Trophoblast cell (in vitro differentiated cells and primary cell): ENCODE results near the gene PRKCE.

Experiments
- DNase-seq, 2 donors: peaks; one replicate each; pipeline ENCODE4 v3.0.0-alpha.2; 2016
- H2AFZ ChIP-seq: 2 replicates; pipeline ENCODE4 v1.6.1; 2013; ENCODE audit warnings: low read length, moderate library complexity, mild to moderate bottlenecking; ENCODE audit not compliant: insufficient read depth, poor library complexity
- H2AK5ac ChIP-seq: 2 replicates; pipeline ENCODE4 v1.6.1; 2013; ENCODE audit warnings: mild to moderate bottlenecking, low read length
- H2BK120ac ChIP-seq: 2 replicates; pipeline ENCODE4 v1.6.1; 2013; ENCODE audit warnings: low read length, mild to moderate bottlenecking, moderate library complexity; ENCODE audit not compliant: insufficient read depth, poor library complexity
- H2BK12ac ChIP-seq: 2 replicates; pipeline ENCODE4 v1.6.1; 2013; ENCODE audit warnings: mild to moderate bottlenecking, low read length, moderate library complexity
- H2BK5ac ChIP-seq: 2 replicates; pipeline ENCODE4 v1.6.1; 2013; ENCODE audit warnings: low read length, low read depth, moderate library complexity, mild to moderate bottlenecking; ENCODE audit not compliant: poor library complexity
- H3K14ac ChIP-seq: 2 replicates; pipeline ENCODE4 v1.6.1; 2013; ENCODE audit warnings: mild to moderate bottlenecking, low read length
- H3K18ac ChIP-seq: 2 replicates; pipeline ENCODE4 v1.6.1; 2013; ENCODE audit warnings: mild to moderate bottlenecking, low read length
- H3K23ac ChIP-seq: 2 replicates; pipeline ENCODE4 v1.6.1; 2013; ENCODE audit warnings: low read length
- H3K27ac ChIP-seq: 2 replicates; pipeline ENCODE4 v1.5.1; 2013; ENCODE audit warnings: low read depth, mild to moderate bottlenecking, inconsistent platforms, low read length, moderate library complexity
- H3K27me3 ChIP-seq: 2 replicates; pipeline ENCODE4 v1.6.1; 2013; ENCODE audit warnings: inconsistent platforms, mild to moderate bottlenecking, low read length, moderate library complexity; ENCODE audit not compliant: insufficient read depth
- H3K36me3 ChIP-seq, 2 experiments: 1 replicate in 1 of 2; 2 replicates in 1 of 2; pipeline ENCODE4 v1.6.1; 2013; ENCODE audit warnings: low read length in 2 of 2, mild to moderate bottlenecking in 2 of 2, moderate library complexity in 1 of 2; ENCODE audit not compliant: insufficient read depth in 2 of 2, control insufficient read depth in 1 of 2
- H3K4ac ChIP-seq: 2 replicates; pipeline ENCODE4 v1.6.1; 2013; ENCODE audit warnings: low read depth, mild to moderate bottlenecking, low read length, moderate library complexity
- H3K4me1 ChIP-seq, 2 experiments: 1 replicate in 1 of 2; 2 replicates in 1 of 2; pipeline ENCODE4 v1.6.1; 2013; ENCODE audit warnings: low read length in 2 of 2, mild to moderate bottlenecking in 2 of 2, moderate library complexity in 1 of 2; ENCODE audit not compliant: insufficient read depth in 2 of 2, control insufficient read depth in 1 of 2
- H3K4me2 ChIP-seq: 2 replicates; pipeline ENCODE4 v1.6.1; 2013; ENCODE audit warnings: inconsistent platforms, mild to moderate bottlenecking, low read length, moderate library complexity
- H3K4me3 ChIP-seq: 2 replicates; pipeline ENCODE4 v1.5.1; 2013; ENCODE audit warnings: mild to moderate bottlenecking, low read depth, low read length, inconsistent platforms
- H3K79me1 ChIP-seq: one replicate; pipeline ENCODE4 v1.6.1; 2013; ENCODE audit warnings: low read length
- H3K79me2 ChIP-seq: 2 replicates; pipeline ENCODE4 v1.6.1; 2013; ENCODE audit warnings: low read length, mild to moderate bottlenecking; ENCODE audit not compliant: control insufficient read depth, insufficient read depth, poor library complexity
- H3K9ac ChIP-seq: 2 replicates; pipeline ENCODE4 v1.6.1; 2013; ENCODE audit warnings: mild to moderate bottlenecking, low read length
- H3K9me3 ChIP-seq: 2 replicates; pipeline ENCODE4 v1.6.1; 2013; ENCODE audit warnings: low read depth, mild to moderate bottlenecking, control low read depth, inconsistent platforms, low read length; ENCODE audit not compliant: insufficient read depth
- H4K12ac ChIP-seq: 2 replicates; pipeline ENCODE4 v1.6.1; 2013; ENCODE audit warnings: low read depth, mild to moderate bottlenecking, low read length, moderate library complexity
- H4K8ac ChIP-seq: 2 replicates; pipeline ENCODE4 v1.6.1; 2013; ENCODE audit warnings: low read depth, mild to moderate bottlenecking, low read length, moderate library complexity
- H4K91ac ChIP-seq: one replicate; pipeline ENCODE4 v1.6.1; 2013; ENCODE audit warnings: low read depth, mild to moderate bottlenecking, low read length, moderate library complexity
- WGBS: extraction: QIAGEN DNeasy Blood & Tissue Kit; methylation state at CpG from one replicate; pipeline ENCODE4 v1.1.7; 2013; ENCODE audit warnings: missing lambda C conversion rate; ENCODE audit not compliant: insufficient read length, insufficient coverage; ENCODE audit errors: extremely low coverage; 5-methylcytosine and 5-hydroxymethylcytosine counted together

PRKCE gene

DNA sequence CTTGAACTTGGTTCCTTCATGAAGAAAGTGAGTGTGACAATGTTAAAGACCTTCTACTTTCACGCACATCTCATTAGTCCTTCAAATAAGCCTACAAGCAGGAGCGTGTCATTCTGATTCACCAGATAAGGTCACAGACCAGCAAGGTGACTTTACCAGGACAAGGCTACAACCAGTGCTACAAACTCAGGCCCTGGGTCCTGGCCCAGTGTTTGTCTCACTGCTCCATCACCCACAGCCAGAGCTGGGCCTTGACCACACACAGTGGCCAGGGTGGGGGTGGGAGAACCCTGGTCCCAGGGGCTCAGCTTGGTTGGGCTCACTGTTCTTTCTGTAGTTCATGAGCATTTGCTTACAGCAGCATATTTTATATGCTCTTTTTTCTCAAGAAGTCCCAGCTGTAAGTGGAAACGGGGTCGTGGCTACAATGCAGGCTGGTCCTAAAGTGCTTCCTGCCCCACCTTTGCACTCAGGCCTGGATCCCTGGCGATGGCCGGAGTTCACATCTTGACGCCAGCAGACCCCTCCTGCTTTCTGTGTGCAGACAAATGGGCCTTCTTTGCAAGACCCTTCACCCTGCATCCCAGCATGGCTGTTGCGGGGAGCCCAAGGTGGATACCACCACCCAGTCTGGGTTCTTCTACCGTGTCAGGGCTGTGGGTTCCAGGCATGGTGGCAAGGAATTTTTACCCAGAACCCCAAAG lies 492.1 kb downstream of the PRKCE start:
- Histone ChIP-seq H3K14ac (peak overlapping the region; percentile 76), H3K79me2 (no peaks in the 10 kb centered on the region), H2AFZ (no peak overlapping the region), H2BK120ac (peak overlapping the region; percentile 39), H3K4me3 (no peak overlapping the region), H3K27ac (peak overlapping the region; percentile 28), H3K9me3 (peaks cover 2% of the 10 kb centered on the region), H3K9ac (no peak overlapping the region), H3K4me2 (no peak overlapping the region), H4K12ac (no peak overlapping the region), H3K4ac (peak overlapping the region; percentile 9), H3K79me1 (peaks cover 35% of the 10 kb centered on the region), H3K27me3 (no peaks in the 10 kb centered on the region), H3K36me3 (no peaks in the 10 kb centered on the region), H3K4me1 (peaks cover 20 to 33% of the 10 kb centered on the region in 2 experiments), H3K18ac (peak overlapping the region; percentile 33), H4K8ac (peak overlapping the region; percentile 15), H2AK5ac (peak overlapping the region; percentile 8), H2BK5ac (peak overlapping the region; percentile 10), H3K23ac (no peak overlapping the region), H4K91ac (peak overlapping the region; percentile 69), H2BK12ac (peak overlapping the region; percentile 47)
- DNase-seq, result peak in 1 of 2 donors; percentile 52
- WGBS, result no CpG with 5 or more reads among the region's 9 CpGs

DNA sequence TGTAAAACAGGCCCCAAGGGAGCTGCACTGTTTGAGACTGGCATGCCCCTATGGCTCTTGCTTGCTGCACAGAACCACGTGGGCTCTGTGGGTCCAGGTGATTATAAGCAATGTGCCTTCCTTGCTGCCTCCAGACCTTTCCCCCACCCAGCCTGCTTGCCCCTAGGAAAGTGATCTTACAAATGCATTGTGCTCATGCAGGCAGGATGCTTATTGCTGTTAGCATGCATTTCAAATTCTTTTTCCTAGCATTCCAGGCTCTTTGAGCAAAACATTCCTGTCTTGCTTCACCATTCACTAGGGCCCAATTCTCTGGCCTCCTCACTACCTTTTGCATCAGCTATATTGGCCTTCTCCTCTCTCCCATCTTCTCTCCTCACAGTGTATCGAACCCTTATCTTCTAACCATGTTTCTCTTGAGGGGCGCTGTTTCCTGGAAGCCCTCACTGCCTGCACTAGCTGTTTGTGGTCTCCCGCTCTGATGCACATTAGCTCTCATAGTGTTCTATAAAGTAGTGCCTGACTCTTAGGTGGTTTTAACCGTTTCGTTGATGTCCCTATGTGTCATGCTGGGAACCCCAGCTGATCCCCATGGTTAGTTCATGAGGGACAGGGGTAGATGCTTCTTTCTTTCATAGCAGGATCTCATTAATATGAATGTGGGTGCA lies 492.8 kb downstream of the PRKCE start:
- DNase-seq, result peak; percentile 89 to 94
- no peak overlapping the region for H3K23ac ChIP-seq
- no CpG with 5 or more reads among the region's 6 CpGs for WGBS

DNA sequence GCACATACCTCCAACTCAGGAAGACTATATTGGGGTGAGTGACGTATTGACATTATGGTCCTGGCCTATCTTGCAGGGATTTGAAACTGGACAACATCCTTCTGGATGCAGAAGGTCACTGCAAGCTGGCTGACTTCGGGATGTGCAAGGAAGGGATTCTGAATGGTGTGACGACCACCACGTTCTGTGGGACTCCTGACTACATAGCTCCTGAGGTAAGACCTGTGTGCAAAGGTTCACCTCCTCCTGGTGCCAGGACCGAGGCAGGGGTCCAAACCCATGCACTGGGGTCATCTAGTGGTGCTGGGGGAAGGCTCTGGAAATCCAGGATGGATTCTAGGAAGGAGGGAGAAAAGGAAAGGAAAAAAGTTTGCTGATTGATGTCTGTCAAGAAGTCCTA lies 493.5 kb downstream of the PRKCE start:
- no peak overlapping the region for H4K12ac ChIP-seq
- no peak overlapping the region for H3K4me3 ChIP-seq
- H3K4me2 ChIP-seq, result no peak overlapping the region
- peaks cover 31% of the 10 kb centered on the region for H3K79me1 ChIP-seq
- no peak overlapping the region for H3K23ac ChIP-seq
- H3K9me3 ChIP-seq, result peaks cover 2% of the 10 kb centered on the region
- no peaks in the 10 kb centered on the region for H3K79me2 ChIP-seq
- H3K36me3 ChIP-seq, result no peaks in the 10 kb centered on the region
- H3K4ac ChIP-seq, result no peak overlapping the region
- H3K27ac ChIP-seq, result no peak overlapping the region
- H2AFZ ChIP-seq, result no peak overlapping the region
- H2BK12ac ChIP-seq, result peak overlapping the region; percentile 1
- peak overlapping the region; percentile 72 for H2AK5ac ChIP-seq
- H3K4me1 ChIP-seq, result peaks cover 22 to 34% of the 10 kb centered on the region in 2 experiments
- H3K14ac ChIP-seq, result no peak overlapping the region
- no peak overlapping the region for H3K9ac ChIP-seq
- DNase-seq, result no peak
- no peaks in the 10 kb centered on the region for H3K27me3 ChIP-seq
- peak overlapping the region; percentile 16 for H2BK120ac ChIP-seq
- no peak overlapping the region for H4K8ac ChIP-seq
- H2BK5ac ChIP-seq, result no peak overlapping the region
- H4K91ac ChIP-seq, result no peak overlapping the region
- H3K18ac ChIP-seq, result peak overlapping the region; percentile 8
- WGBS, result no CpG with 5 or more reads among the region's 5 CpGs

More for the DNA sequence above, 492.8 kb downstream of the PRKCE start:
- no peaks in the 10 kb centered on the region for H3K36me3 ChIP-seq
- H3K27ac ChIP-seq, result peak overlapping the region; percentile 28
- no peak overlapping the region for H3K18ac ChIP-seq
- H3K27me3 ChIP-seq, result no peaks in the 10 kb centered on the region
- H3K14ac ChIP-seq, result peak overlapping the region; percentile 11
- peak overlapping the region; percentile 10 for H2BK5ac ChIP-seq
- no peak overlapping the region for H3K4me2 ChIP-seq
- H3K79me1 ChIP-seq, result peaks cover 31% of the 10 kb centered on the region
- peak overlapping the region; percentile 39 for H2BK120ac ChIP-seq
- no peak overlapping the region for H3K4me3 ChIP-seq
- no peak overlapping the region for H2AK5ac ChIP-seq
- H2AFZ ChIP-seq, result no peak overlapping the region
- H4K12ac ChIP-seq, result no peak overlapping the region
- peaks cover 2% of the 10 kb centered on the region for H3K9me3 ChIP-seq
- peaks cover 22 to 34% of the 10 kb centered on the region in 2 experiments for H3K4me1 ChIP-seq
- peak overlapping the region; percentile 51 for H2BK12ac ChIP-seq
- H3K79me2 ChIP-seq, result no peaks in the 10 kb centered on the region
- H4K8ac ChIP-seq, result no peak overlapping the region
- peak overlapping the region; percentile 69 for H4K91ac ChIP-seq
- no peak overlapping the region for H3K4ac ChIP-seq
- H3K9ac ChIP-seq, result no peak overlapping the region

DNA sequence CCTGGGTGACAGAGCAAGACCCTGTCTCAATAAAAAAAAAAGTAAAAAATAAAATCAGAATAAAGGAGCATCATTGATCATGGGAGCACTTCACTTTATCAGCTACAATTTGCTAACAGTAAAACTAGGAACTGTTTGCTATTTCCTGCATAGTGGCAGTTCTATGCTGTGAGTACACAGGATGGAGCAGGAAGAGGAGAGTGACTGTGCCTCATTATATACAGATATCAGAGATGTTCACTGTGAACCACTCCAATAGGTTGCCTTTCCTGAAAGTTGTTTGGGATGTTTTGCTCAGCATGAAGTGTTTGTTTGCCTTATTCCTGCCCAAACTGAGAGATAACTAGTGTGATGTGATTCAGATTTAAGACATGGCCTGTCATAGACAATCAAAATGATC lies 494.4 kb downstream of the PRKCE start:
- H3K4me3 ChIP-seq, result no peak overlapping the region
- DNase-seq, result no peak
- no peaks in the 10 kb centered on the region for H3K79me2 ChIP-seq
- H3K14ac ChIP-seq, result no peak overlapping the region
- no peaks in the 10 kb centered on the region for H3K27me3 ChIP-seq
- H2BK12ac ChIP-seq, result no peak overlapping the region
- no peak overlapping the region for H3K9ac ChIP-seq
- H4K8ac ChIP-seq, result no peak overlapping the region
- H3K4me1 ChIP-seq, result peaks cover 27 to 40% of the 10 kb centered on the region in 2 experiments
- H2BK120ac ChIP-seq, result no peak overlapping the region
- no peak overlapping the region for H4K91ac ChIP-seq
- no peak overlapping the region for H3K23ac ChIP-seq
- H3K18ac ChIP-seq, result no peak overlapping the region
- no peak overlapping the region for H2AFZ ChIP-seq
- no peak overlapping the region for H3K27ac ChIP-seq
- no peak overlapping the region for H3K4ac ChIP-seq
- H3K4me2 ChIP-seq, result no peak overlapping the region
- H2AK5ac ChIP-seq, result no peak overlapping the region
- no peak overlapping the region for H4K12ac ChIP-seq
- no peak overlapping the region for H2BK5ac ChIP-seq
- peaks cover 33% of the 10 kb centered on the region for H3K79me1 ChIP-seq
- peaks cover 2% of the 10 kb centered on the region for H3K9me3 ChIP-seq
- no peaks in the 10 kb centered on the region for H3K36me3 ChIP-seq
